DND-41 (cell line): ENCODE data around the gene PRR35.

ENCODE experiments used
- ATAC-seq: fragments of 200-7000 bp; cut with Tn5 transposase; 3 replicates; pipeline ENCODE4 v1.9.1; 2021; ENCODE audit warnings: low read depth; ENCODE audit not compliant: insufficient read depth
- DNase-seq: peaks from one replicate; pipeline ENCODE4 v3.0.0-alpha.2; 2020
- H2AFZ ChIP-seq: 2 replicates; pipeline ENCODE4 v1.6.0; 2012; ENCODE audit warnings: low read depth, low read length
- H3K27ac ChIP-seq: 2 replicates; pipeline ENCODE4 v1.5.1; 2012; ENCODE audit warnings: low read length, inconsistent platforms
- H3K27me3 ChIP-seq: fragments of 200-600 bp; sonication (generic); 2 replicates; pipeline ENCODE4 v1.6.0; 2012; ENCODE audit warnings: low read length, mild to moderate bottlenecking, inconsistent platforms; ENCODE audit not compliant: insufficient read depth, poor library complexity
- H3K36me3 ChIP-seq: 2 replicates; pipeline ENCODE4 v1.5.1; 2012; ENCODE audit warnings: low read length, inconsistent platforms; ENCODE audit not compliant: insufficient read depth
- H3K4me1 ChIP-seq: 2 replicates; pipeline ENCODE4 v1.5.1; 2012; ENCODE audit warnings: mild to moderate bottlenecking, low read length; ENCODE audit not compliant: insufficient read depth
- H3K4me2 ChIP-seq: 2 replicates; pipeline ENCODE4 v1.6.0; 2012; ENCODE audit warnings: mild to moderate bottlenecking, moderate library complexity, low read length, inconsistent platforms; ENCODE audit not compliant: insufficient read depth
- H3K4me3 ChIP-seq, 2 experiments: fragments of 200-600 bp in 1 of 2; shearing (Covaris generic) in 1 of 2; 2 replicates each; pipeline ENCODE4 v1.5.1; 2012 to 2016; ENCODE audit warnings: inconsistent platforms in 2 of 2, low read length in 2 of 2, mild to moderate bottlenecking in 2 of 2, low read depth in 1 of 2, moderate library complexity in 1 of 2
- H3K79me2 ChIP-seq: 2 replicates; pipeline ENCODE4 v1.6.0; 2012; ENCODE audit warnings: low read length, inconsistent platforms; ENCODE audit not compliant: insufficient read depth
- H3K9ac ChIP-seq: 2 replicates; pipeline ENCODE4 v1.6.0; 2012; ENCODE audit warnings: low read depth, mild to moderate bottlenecking, inconsistent platforms, low read length, moderate library complexity
- H3K9me3 ChIP-seq: 2 replicates; pipeline ENCODE4 v1.5.1; 2012; ENCODE audit warnings: low read length, moderate library complexity, mild to moderate bottlenecking, inconsistent platforms; ENCODE audit not compliant: insufficient read depth, severe bottlenecking
- H4K20me1 ChIP-seq: 2 replicates; pipeline ENCODE4 v1.6.0; 2012; ENCODE audit warnings: low read length; ENCODE audit not compliant: insufficient read depth
- CTCF ChIP-seq: IDR thresholded peaks from 2 replicates; pipeline ENCODE4 v1.5.1; 2012; ENCODE audit warnings: borderline replicate concordance, low read length, moderate library complexity, mild to moderate bottlenecking; ENCODE audit not compliant: poor library complexity, severe bottlenecking; ENCODE audit errors: extremely low read depth
- EZH2 ChIP-seq: IDR thresholded peaks from 3 replicates; pipeline ENCODE4 v1.6.1; 2012; ENCODE audit warnings: borderline replicate concordance, low read depth, mild to moderate bottlenecking, moderate library complexity, low read length, inconsistent platforms; ENCODE audit not compliant: severe bottlenecking

Gene PRR35

GRCh38 chr16:592518-593306 lies 32.5 kb downstream of the PRR35 start:
- Histone ChIP-seq H3K27ac (no peak overlapping the region; the same call in 1 of the 2 replicates), H3K9me3 (no peaks in the 10 kb centered on the region), H3K4me1 (peaks cover 26% of the 10 kb centered on the region), H3K4me2 (peak overlapping the region; percentile 100; the same call in 1 of the 2 replicates), H2AFZ (no peak overlapping the region), H3K27me3 (no peaks in the 10 kb centered on the region), H3K36me3 (peaks cover 20% of the 10 kb centered on the region), H3K4me3 (no peak overlapping the region), H3K79me2 (peaks cover 79% of the 10 kb centered on the region), H4K20me1 (peaks cover 62% of the 10 kb centered on the region), H3K9ac (peak overlapping the region; percentile 6; the same call in 1 of the 2 replicates)
- ATAC-seq (no peak), DNase-seq (no peak)
- TF ChIP-seq EZH2 (no peak), CTCF (no peak)

DNA sequence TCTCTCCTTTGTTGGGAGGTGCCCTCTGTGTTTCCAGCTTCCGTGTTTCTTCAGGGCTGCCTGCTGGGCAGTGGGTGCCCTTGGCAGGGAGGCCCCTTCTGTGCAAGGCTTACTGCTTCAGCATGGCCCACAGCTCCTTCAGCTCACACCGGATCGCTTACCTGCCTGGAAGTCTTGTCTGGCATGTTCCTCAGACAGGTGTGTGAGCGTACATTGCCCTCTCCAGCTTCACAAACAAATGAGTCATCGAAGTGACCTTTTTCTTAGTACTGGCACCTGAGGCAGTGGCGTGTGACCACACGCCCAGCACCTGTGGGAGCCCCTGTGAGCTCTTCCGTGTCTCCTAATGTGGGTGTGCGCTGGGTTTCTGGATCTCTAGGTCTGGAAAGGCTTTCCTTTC lies 33.2 kb downstream of the PRR35 start:
- Histone ChIP-seq H3K4me3 (no peak overlapping the region), H2AFZ (no peak overlapping the region), H3K9ac (no peak overlapping the region), H3K4me2 (no peak overlapping the region), H3K27me3 (no peaks in the 10 kb centered on the region), H3K9me3 (no peaks in the 10 kb centered on the region), H3K27ac (no peak overlapping the region), H4K20me1 (peaks cover 55% of the 10 kb centered on the region), H3K79me2 (peaks cover 73% of the 10 kb centered on the region), H3K36me3 (peaks cover 20% of the 10 kb centered on the region), H3K4me1 (peaks cover 19% of the 10 kb centered on the region)
- DNase-seq (no peak), ATAC-seq (no peak)
- TF ChIP-seq CTCF (no peak), EZH2 (no peak)

DNA sequence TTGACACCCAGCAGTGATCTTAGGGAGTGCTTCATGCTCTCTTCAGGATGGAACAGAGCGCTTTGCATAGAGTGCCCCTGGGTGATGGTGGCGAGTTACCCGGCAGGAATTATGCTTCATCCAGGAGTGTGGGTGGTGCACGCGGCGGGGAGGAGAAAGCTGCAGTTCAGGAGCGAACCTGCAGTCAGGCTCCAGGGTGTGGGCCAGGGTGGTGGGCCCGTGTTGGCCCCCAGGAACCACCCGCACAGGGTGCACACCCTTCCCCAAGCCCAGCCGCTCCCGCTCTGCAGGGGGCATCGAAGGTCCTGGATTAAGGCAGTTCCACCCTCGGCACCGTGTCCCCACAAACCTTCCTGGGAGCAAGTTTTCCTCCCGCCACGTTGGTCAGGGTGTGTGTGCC lies 33.6 kb downstream of the PRR35 start:
- H3K4me3 ChIP-seq, result no peak overlapping the region
- H3K36me3 ChIP-seq, result peaks cover 21% of the 10 kb centered on the region
- H3K9ac ChIP-seq, result no peak overlapping the region
- TF ChIP-seq CTCF (no peak), EZH2 (no peak)
- ATAC-seq (no peak), DNase-seq (no peak)
- no peaks in the 10 kb centered on the region for H3K27me3 ChIP-seq
- no peak overlapping the region for H2AFZ ChIP-seq
- H3K4me2 ChIP-seq, result no peak overlapping the region
- no peaks in the 10 kb centered on the region for H3K9me3 ChIP-seq
- peaks cover 18% of the 10 kb centered on the region for H3K4me1 ChIP-seq
- no peak overlapping the region for H3K27ac ChIP-seq
- peaks cover 51% of the 10 kb centered on the region for H4K20me1 ChIP-seq
- H3K79me2 ChIP-seq, result peaks cover 73% of the 10 kb centered on the region
